ENCODE data around the gene PDGFB. TPM values are rescaled to one million over a fixed set of nuclear protein-coding genes. Genes with fewer than 3 reads are reported as not detected.

Gene PDGFB
- total and polyA plus RNA-seq, 2 experiments from 2014 or later = 2.2 to 8.0 TPM

DNA sequence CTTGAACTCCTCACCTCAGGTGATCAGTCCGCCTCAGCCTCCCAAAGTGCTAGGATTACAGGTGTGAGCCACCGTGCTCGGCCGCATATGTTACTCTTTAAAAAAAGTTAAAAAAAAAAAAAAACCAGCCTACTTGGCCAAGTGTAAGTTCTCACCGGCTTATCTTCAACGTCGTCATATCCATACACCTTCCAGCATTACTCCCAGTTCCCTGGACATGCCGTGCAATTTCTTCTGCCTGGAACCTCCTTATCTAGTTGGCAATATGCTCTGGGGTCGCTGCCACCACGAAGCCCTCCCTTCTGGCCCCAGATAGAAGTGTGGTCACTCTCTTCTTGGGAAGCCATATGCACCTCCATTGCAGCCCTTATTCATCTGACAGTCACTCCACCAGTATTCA, 56.0 kb downstream of the PDGFB start (continued):
- TF ChIP-seq, protein P1, sequence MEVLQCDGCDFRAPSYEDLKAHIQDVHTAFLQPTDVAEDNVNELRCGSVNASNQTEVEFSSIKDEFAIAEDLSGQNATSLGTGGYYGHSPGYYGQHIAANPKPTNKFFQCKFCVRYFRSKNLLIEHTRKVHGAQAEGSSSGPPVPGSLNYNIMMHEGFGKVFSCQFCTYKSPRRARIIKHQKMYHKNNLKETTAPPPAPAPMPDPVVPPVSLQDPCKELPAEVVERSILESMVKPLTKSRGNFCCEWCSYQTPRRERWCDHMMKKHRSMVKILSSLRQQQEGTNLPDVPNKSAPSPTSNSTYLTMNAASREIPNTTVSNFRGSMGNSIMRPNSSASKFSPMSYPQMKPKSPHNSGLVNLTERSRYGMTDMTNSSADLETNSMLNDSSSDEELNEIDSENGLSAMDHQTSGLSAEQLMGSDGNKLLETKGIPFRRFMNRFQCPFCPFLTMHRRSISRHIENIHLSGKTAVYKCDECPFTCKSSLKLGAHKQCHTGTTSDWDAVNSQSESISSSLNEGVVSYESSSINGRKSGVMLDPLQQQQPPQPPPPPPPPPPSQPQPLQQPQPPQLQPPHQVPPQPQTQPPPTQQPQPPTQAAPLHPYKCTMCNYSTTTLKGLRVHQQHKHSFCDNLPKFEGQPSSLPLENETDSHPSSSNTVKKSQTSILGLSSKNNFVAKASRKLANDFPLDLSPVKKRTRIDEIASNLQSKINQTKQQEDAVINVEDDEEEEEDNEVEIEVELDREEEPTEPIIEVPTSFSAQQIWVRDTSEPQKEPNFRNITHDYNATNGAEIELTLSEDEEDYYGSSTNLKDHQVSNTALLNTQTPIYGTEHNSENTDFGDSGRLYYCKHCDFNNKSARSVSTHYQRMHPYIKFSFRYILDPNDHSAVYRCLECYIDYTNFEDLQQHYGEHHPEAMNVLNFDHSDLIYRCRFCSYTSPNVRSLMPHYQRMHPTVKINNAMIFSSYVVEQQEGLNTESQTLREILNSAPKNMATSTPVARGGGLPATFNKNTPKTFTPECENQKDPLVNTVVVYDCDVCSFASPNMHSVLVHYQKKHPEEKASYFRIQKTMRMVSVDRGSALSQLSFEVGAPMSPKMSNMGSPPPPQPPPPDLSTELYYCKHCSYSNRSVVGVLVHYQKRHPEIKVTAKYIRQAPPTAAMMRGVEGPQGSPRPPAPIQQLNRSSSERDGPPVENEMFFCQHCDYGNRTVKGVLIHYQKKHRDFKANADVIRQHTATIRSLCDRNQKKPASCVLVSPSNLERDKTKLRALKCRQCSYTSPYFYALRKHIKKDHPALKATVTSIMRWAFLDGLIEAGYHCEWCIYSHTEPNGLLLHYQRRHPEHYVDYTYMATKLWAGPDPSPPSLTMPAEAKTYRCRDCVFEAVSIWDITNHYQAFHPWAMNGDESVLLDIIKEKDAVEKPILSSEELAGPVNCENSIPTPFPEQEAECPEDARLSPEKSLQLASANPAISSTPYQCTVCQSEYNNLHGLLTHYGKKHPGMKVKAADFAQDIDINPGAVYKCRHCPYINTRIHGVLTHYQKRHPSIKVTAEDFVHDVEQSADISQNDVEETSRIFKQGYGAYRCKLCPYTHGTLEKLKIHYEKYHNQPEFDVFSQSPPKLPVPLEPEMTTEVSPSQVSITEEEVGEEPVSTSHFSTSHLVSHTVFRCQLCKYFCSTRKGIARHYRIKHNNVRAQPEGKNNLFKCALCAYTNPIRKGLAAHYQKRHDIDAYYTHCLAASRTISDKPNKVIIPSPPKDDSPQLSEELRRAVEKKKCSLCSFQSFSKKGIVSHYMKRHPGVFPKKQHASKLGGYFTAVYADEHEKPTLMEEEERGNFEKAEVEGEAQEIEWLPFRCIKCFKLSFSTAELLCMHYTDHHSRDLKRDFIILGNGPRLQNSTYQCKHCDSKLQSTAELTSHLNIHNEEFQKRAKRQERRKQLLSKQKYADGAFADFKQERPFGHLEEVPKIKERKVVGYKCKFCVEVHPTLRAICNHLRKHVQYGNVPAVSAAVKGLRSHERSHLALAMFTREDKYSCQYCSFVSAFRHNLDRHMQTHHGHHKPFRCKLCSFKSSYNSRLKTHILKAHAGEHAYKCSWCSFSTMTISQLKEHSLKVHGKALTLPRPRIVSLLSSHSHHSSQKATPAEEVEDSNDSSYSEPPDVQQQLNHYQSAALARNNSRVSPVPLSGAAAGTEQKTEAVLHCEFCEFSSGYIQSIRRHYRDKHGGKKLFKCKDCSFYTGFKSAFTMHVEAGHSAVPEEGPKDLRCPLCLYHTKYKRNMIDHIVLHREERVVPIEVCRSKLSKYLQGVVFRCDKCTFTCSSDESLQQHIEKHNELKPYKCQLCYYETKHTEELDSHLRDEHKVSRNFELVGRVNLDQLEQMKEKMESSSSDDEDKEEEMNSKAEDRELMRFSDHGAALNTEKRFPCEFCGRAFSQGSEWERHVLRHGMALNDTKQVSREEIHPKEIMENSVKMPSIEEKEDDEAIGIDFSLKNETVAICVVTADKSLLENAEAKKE (CRISPR knock-in tag; IDR thresholded peaks at IDR 0.05) = no peak
- TF ChIP-seq POLR2AphosphoS5 (IDR thresholded peaks at IDR 0.05; ENCODE audit: low read depth) (no peak), JUNB (IDR thresholded peaks at IDR 0.05; ENCODE audit: unreplicated experiment) (no peak)

DNA sequence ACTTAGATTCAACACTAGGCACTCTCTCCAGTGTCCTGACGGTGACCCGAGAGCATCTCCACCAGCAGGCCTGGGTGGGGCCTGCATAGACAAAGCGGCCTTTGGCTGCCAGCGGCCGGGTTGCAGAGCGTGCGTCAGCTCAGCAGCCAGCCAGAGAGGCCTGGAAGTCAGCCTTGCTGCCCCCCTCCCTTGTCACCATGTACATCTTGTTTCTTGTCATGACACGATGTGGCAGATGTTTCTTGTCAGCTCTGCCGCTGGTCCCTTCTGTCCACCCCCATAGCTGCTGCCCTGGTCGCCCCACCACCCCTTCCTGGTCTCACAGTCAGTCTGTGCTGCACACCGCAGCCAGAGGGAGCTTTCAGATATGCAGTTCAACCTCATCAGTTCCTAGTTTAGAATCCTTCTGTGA, 59.2 kb downstream of the PDGFB start:
- H3K4me3 Mint-ChIP-seq = no peak overlapping the region
- H3K27ac ChIP-seq (ENCODE audit: low read depth) = no peak overlapping the region
- no peak for ATAC-seq
- H3K36me3 Mint-ChIP-seq (ENCODE audit: low read depth) = peaks cover 21% of the 10 kb centered on the region
- H3K4me2 ChIP-seq = no peak overlapping the region
- no peaks in the 10 kb centered on the region for H3K9me2 ChIP-seq (ENCODE audit: insufficient read depth)
- DNase-seq (ENCODE audit: low spot score) = no peak
- H3K4me3 ChIP-seq = no peak overlapping the region
- H3F3A ChIP-seq (replicated peaks; ENCODE audit: low read depth) = peaks cover 3% of the 10 kb centered on the region; the same call in 1 of the 2 replicates
- no peaks in the 10 kb centered on the region for H4K20me1 ChIP-seq (replicated peaks; ENCODE audit: insufficient read depth)
- no peaks in the 10 kb centered on the region for H3K27me3 ChIP-seq (ENCODE audit: insufficient read depth)
- H3K36me3 ChIP-seq (ENCODE audit: insufficient read depth) = no peaks in the 10 kb centered on the region
- H3K4me1 Mint-ChIP-seq = peaks cover 8% of the 10 kb centered on the region
- peaks cover under 1% of the 10 kb centered on the region; the same call in 1 of the 2 replicates for H3K4me1 ChIP-seq (ENCODE audit: insufficient read depth)
- no peaks in the 10 kb centered on the region for H3K79me2 ChIP-seq (replicated peaks; ENCODE audit: insufficient read depth)
- H3K27me3 Mint-ChIP-seq (ENCODE audit: insufficient read depth, low read depth, poor library complexity) = peaks cover 11% of the 10 kb centered on the region
- H3K27ac Mint-ChIP-seq = no peak overlapping the region
- TF ChIP-seq ZNF331 (CRISPR knock-in tag; IDR thresholded peaks at IDR 0.05; ENCODE audit: low read depth) = no peak
- TF ChIP-seq, protein P2, sequence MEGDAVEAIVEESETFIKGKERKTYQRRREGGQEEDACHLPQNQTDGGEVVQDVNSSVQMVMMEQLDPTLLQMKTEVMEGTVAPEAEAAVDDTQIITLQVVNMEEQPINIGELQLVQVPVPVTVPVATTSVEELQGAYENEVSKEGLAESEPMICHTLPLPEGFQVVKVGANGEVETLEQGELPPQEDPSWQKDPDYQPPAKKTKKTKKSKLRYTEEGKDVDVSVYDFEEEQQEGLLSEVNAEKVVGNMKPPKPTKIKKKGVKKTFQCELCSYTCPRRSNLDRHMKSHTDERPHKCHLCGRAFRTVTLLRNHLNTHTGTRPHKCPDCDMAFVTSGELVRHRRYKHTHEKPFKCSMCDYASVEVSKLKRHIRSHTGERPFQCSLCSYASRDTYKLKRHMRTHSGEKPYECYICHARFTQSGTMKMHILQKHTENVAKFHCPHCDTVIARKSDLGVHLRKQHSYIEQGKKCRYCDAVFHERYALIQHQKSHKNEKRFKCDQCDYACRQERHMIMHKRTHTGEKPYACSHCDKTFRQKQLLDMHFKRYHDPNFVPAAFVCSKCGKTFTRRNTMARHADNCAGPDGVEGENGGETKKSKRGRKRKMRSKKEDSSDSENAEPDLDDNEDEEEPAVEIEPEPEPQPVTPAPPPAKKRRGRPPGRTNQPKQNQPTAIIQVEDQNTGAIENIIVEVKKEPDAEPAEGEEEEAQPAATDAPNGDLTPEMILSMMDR (conservative IDR thresholded peaks at IDR 0.05; ENCODE audit: low read depth in 2 of 2) = peak; percentile 13 to 34; a peak in 2 of 4 replicates
- H2AFZ ChIP-seq = no peak overlapping the region
- peaks cover 30% of the 10 kb centered on the region for H3K9me3 Mint-ChIP-seq

All from GM23338 (cell line).